DMS 273 treated with DMSO at 0.1 percent for 48 hours (cell line): ENCODE measurements around the gene ITGB1.
"Not testable (repeated sequence)": the region's sequence is repeated elsewhere in the genome, so short reads cannot be mapped to it uniquely, and the experiment has no call there.

Experiments used
- DNase-seq: peaks from one replicate; lab custom pipeline; 2025; lab: John Stamatoyannopoulos, UW

The ITGB1 gene

GRCh38 chr10:32937911-32938424, 20.1 kb downstream of the ITGB1 start:
- no peak for DNase-seq

GRCh38 chr10:32932225-32932729, 25.8 kb downstream of the ITGB1 start:
- DNase-seq, result no peak

GRCh38 chr10:32931593-32931992, 26.4 kb downstream of the ITGB1 start:
- DNase-seq, result no peak

GRCh38 chr10:32930036-32930435, 28.0 kb downstream of the ITGB1 start:
- DNase-seq, result no peak

GRCh38 chr10:32929634-32930033, 28.4 kb downstream of the ITGB1 start:
- no peak for DNase-seq

- DNase-seq, result no peak
Measured at GRCh38 chr10:32927750-32928149, 30.3 kb downstream of the ITGB1 start.

GRCh38 chr10:32923849-32924248, 34.2 kb downstream of the ITGB1 start:
- DNase-seq, result no peak

GRCh38 chr10:32923134-32923533, 34.9 kb downstream of the ITGB1 start:
- DNase-seq, result no peak

GRCh38 chr10:32922170-32922569, 35.9 kb downstream of the ITGB1 start:
- no peak for DNase-seq

- DNase-seq, result not testable (repeated sequence)
Measured at GRCh38 chr10:32917817-32918216, 40.2 kb downstream of the ITGB1 start.

- DNase-seq, result no peak
Measured at GRCh38 chr10:32911285-32912016, 46.6 kb downstream of the ITGB1 start.

- DNase-seq, result not testable (repeated sequence)
Measured at GRCh38 chr10:32909970-32910369, 48.1 kb downstream of the ITGB1 start.

- DNase-seq, result no peak
Measured at GRCh38 chr10:32909456-32909855, 48.6 kb downstream of the ITGB1 start.

GRCh38 chr10:32906595-32906994, 51.4 kb downstream of the ITGB1 start:
- no peak for DNase-seq

GRCh38 chr10:32905466-32905865, 52.6 kb downstream of the ITGB1 start:
- DNase-seq, result no peak

- no peak for DNase-seq
Measured at GRCh38 chr10:32901815-32902214, 56.2 kb downstream of the ITGB1 start.

GRCh38 chr10:32895200-32895968, 62.6 kb downstream of the ITGB1 start:
- not testable (repeated sequence) for DNase-seq

GRCh38 chr10:32893916-32894664, 63.9 kb downstream of the ITGB1 start:
- DNase-seq, result no peak

GRCh38 chr10:32893434-32893833, 64.6 kb downstream of the ITGB1 start:
- no peak for DNase-seq

- DNase-seq, result no peak
Measured at GRCh38 chr10:32891261-32891660, 66.8 kb downstream of the ITGB1 start.

GRCh38 chr10:32890444-32890843, 67.6 kb downstream of the ITGB1 start:
- no peak for DNase-seq

GRCh38 chr10:32889631-32890212, 68.3 kb downstream of the ITGB1 start:
- no peak for DNase-seq
